A549 (cell line): ENCODE measurements around the gene POLE2.

Source experiments
- CEBPB ChIP-seq, 2 experiments: fragments of >200 bp in 1 of 2; sonication (Bioruptor Twin) in 1 of 2; formaldehyde crosslinking in 1 of 2; IDR thresholded peaks; 2 replicates each; pipeline ENCODE4 v1.6.1; 2012 to 2016
- CTCF ChIP-seq: fragments of >200 bp; sonication (Bioruptor Twin); formaldehyde crosslinking; IDR thresholded peaks from 3 replicates; pipeline ENCODE4 v1.5.1; 2016
- HDAC2 ChIP-seq: fragments of 200-600 bp; sonication (generic); IDR thresholded peaks from 2 replicates; pipeline ENCODE4 v1.6.1; 2016
- HMGXB4 ChIP-seq: fragments of 250-450 bp; sonication (Bioruptor Pico); IDR thresholded peaks from 2 replicates; pipeline ENCODE4 v1.5.0; 2021; ENCODE audit warnings: mild to moderate bottlenecking, moderate library complexity, borderline replicate concordance
- MYC ChIP-seq: IDR thresholded peaks from 2 replicates; pipeline ENCODE4 v1.6.1; 2012; ENCODE audit warnings: mild to moderate bottlenecking, inconsistent platforms, low read length, improper control_type of control experiment, borderline replicate concordance

- TF ChIP-seq MYC (no peak), HDAC2 (no peak), CTCF (no peak), CEBPB (IDR thresholded peaks at IDR 0.05) (no peak), HMGXB4 (no peak)
Observed at GRCh38 chr14:49641697-49642129, 46.3 kb downstream of the POLE2 start.
